Measurements from ENCODE around the gene HERC2.

The HERC2 gene

GRCh38 chr15:28116521-28117431 lies 205.2 kb downstream of the HERC2 start:
- FAIRE-seq (no peak), DNase-seq (ENCODE audit: low spot score) (no peak)

DNA sequence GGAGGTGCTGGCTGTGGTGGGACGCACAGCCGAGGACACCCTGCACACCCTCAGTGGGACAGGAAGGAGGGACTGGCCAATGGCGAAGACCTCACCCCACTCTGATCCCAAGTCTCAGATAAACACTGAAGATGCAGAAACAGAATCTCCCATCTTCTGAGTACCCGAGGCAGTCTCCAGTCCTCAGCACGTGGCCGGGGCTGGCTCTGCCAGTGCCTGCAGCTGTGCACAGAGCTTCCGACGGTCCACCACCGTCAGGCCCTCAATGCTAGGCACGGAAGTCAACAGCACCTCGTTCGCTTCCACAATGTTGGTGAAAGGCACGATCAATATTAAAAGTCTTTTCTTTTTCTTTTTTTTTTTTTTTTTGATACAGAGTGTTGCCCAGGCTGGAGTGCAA lies 206.1 kb downstream of the HERC2 start:
- no peak for DNase-seq (ENCODE audit: low spot score)

GRCh38 chr15:28114721-28115622 lies 207.0 kb downstream of the HERC2 start:
- DNase-seq (ENCODE audit: low spot score) (no peak), FAIRE-seq (no peak)

More for the DNA sequence above, 206.1 kb downstream of the HERC2 start:
- no peak for FAIRE-seq

GRCh38 chr15:28114114-28114455 lies 207.9 kb downstream of the HERC2 start:
- DNase-seq (ENCODE audit: low spot score) (no peak), FAIRE-seq (no peak)

DNA sequence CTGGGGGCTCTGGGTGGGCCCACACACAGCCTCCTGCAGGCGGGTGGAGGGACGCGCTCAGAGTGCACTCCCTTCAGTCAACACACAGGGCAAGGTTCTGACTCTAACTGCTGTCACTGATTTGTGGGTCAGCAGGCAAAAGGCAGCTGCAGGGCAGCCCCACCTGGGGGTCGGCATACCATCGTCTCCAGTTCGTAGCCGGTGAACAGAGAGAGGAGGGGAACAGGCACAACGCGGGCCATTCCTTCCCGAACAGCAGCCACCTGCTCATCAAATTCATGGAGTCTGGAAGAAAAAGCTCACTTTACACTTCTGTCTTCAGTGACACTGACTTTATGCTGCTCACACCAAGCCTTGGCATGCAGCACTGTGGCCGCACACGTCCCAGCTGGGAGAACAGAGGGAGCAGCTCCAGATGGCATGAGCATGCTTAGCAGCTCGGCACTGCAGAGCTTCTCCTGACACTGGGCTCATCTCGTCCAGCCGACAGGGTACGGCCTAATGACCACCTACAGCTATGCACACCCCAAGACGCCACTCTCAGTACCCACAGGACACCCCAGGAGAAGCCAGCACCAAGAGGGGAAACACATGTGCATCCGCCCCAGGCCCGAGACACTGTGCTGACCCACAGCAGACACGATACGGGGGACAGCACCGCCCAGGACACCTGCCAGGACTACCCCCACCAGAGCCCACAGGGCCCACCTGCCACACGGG lies 208.4 kb downstream of the HERC2 start:
- FAIRE-seq: no peak

GRCh38 chr15:28112962-28113361 lies 209.0 kb downstream of the HERC2 start:
- DNase-seq (ENCODE audit: low spot score): no peak
- no peak for FAIRE-seq

More for the DNA sequence above, 208.4 kb downstream of the HERC2 start:
- no peak for DNase-seq (ENCODE audit: low spot score)

GRCh38 chr15:28112101-28112760 lies 209.7 kb downstream of the HERC2 start:
- DNase-seq (ENCODE audit: low spot score) (no peak), FAIRE-seq (no peak)

GRCh38 chr15:28111543-28111942 lies 210.4 kb downstream of the HERC2 start:
- FAIRE-seq (no peak), DNase-seq (ENCODE audit: low spot score) (no peak)

DNA sequence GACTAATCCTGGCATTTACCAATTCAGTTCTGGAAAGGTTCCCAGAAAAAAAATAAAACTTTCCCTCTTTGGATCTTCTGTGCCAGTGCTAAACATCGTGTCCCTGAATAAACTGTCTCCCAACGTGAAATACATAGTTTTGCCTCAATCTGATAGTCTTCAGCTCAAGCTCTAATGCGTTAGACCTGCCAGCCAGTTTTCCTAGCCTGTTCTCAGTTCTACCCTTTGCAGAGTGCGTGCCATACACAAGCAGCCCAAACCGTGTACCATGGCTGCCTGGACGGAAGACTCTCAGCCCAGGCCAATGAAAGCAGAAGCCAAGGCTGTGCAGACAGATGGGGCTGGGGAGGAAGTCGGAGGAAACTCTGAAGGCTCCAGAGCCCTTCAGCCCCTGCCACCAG lies 211.5 kb downstream of the HERC2 start:
- DNase-seq (ENCODE audit: low spot score) (no peak), FAIRE-seq (no peak)

DNA sequence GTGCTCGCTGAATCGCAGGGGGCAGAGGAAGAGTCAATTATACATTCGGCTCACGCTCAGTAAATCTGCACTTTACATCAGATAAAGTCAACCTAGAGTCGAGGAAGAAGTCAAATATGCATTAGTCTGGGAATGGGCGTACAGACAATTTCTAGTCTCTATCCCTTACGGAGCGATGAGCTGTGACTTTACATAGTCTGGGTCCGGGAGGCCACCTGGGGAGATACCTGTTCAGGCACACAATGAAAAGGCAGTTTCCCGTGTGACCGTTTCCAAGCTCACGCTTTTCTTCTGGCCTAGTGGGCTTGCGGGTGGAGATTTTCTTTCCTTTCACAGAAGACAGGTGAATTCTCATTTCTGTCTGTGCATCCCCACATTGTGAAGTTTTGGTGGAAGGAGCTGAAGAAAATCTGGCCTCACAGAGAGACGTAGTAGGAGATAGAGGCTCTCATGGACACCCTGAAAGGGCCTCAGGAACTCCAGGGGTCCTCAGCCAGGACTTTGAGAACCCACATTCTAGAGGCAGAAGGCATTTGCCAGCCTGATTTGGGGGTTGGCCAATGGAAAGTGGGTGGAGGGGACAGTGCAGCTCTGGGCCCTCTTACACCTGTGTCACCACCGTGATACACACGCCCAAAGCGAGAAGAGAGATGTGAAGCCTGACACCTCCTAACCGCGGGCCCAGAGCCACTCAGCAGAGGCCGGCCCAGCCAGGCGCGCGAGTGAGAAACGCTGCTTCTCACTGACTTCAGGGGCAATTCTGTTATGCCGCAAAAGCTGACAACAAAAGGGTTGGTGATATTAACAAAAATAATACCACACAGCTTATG lies 212.1 kb downstream of the HERC2 start:
- no peak for DNase-seq (ENCODE audit: low spot score)

DNA sequence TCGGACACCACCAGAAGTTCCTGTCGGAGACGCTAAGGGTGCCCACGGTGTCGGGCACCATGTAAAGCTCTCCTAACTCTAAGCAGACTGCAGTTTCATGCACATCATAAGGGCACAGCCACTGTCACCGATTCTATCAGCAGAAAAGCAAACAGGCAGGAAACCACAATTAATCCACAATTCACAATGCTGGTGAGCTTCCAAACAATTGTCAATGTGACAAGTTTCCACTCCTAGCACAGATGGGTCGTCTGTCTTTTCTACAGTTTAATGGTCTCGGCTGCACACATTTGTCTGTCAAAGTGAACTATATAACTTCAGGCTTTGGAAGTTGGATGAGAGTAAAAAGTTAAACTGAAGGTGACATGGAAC lies 214.1 kb downstream of the HERC2 start:
- DNase-seq (ENCODE audit: low spot score) (no peak), FAIRE-seq (no peak)

More for the DNA sequence above, 212.1 kb downstream of the HERC2 start:
- no peak for FAIRE-seq

DNA sequence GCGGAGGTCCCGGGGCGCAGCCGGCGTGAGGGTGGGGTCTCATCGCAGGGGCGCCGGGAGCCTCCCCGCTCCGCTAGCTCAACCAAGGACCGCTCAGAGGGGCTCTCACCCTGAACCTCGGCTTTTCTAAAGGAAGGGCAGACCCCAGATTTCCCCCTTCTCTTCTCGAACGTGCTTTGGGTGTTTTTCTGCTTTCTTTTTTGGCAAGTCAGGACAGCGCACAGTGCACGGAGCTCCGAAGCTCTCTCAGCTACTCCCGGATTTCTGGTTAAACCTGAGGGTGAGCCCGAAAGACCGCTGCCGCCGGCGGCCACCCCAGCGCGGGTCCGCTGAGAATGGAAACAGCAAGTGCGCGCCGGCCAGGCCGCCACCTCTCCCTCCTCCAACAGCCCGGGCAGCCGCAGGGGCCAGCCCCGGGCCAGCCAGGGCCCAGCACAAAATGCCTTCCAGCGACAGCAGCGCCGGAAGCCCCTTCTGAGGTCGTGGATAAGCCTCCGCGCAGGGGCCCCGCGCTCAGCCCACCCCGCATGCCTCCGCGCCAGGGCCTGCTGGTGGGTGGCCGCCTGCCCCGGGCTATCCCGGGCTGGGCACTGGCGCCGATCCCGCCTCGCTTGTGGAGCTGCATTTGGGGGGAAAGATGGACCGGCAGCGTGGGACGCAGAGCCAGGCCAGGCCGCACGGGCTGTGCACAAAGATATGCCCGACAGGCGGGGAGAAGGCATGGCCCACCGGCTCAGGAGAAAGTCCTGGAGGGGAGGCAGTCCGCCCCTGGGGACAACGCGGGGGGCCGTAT lies 214.7 kb downstream of the HERC2 start:
- DNase-seq (ENCODE audit: low spot score) (no peak), FAIRE-seq (no peak)

- DNase-seq (ENCODE audit: low spot score) (no peak), FAIRE-seq (no peak)
Observed at GRCh38 chr15:28106294-28107110, 215.5 kb downstream of the HERC2 start.

- FAIRE-seq: no peak
Observed at GRCh38 chr15:28105793-28106192, 216.2 kb downstream of the HERC2 start.

GRCh38 chr15:28105224-28105791 lies 216.7 kb downstream of the HERC2 start:
- FAIRE-seq (no peak), DNase-seq (ENCODE audit: low spot score) (no peak)

More at GRCh38 chr15:28105793-28106192, 216.2 kb downstream of the HERC2 start:
- DNase-seq (ENCODE audit: low spot score): no peak

GRCh38 chr15:28104326-28104725 lies 217.7 kb downstream of the HERC2 start:
- FAIRE-seq (no peak), DNase-seq (ENCODE audit: low spot score) (no peak)

DNA sequence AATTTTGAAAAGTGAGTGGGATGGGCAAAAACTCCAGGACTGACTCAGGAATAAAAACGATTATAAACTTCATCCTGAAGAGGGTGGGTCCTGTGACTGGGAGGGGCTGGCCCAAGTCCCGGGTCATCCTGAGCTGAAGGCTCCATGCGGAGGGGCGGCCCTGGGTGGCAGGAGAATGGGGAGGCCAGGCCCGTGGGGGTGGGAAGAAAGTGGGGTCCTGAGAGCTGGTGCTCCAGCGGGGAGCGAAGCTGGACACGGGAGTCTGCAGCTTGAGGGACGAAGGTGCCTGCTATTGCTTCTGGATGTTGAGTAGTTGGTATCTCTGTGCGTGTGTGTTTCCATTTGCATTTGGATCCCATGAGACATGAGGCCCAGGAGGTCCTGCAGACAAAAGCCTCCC lies 218.1 kb downstream of the HERC2 start:
- DNase-seq (ENCODE audit: low spot score) (no peak), FAIRE-seq (no peak)

DNA sequence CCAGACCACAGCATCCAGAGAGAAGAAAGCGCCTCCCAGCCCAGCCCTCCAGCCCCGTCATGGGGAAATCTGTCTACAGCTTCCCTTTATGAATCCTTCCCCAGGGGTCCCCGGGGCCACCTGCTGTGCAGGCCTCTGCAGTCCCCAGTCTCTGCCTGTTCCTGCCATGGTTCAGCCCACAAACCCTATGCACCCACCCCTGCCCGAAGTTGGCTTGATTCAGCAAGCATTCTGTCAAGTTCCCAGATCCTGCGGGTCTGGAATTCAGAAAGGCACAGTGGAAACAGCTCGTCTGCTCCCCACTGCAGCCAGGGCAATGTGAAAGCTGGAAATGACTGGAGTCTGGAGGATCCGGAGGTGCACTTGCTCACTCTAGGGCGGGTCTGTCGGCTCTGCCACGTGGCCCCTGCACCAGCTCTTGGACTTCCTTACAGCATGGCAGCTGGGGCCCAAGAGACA lies 220.0 kb downstream of the HERC2 start:
- FAIRE-seq (no peak), DNase-seq (ENCODE audit: low spot score) (no peak)

Measured in RCC 7860 (cell line).